K562 (cell line): ENCODE measurements around the gene C9orf40. TPM values are rescaled to one million over a fixed set of nuclear protein-coding genes. Genes with fewer than 3 reads are reported as not detected.

Experiments used
- ATAC-seq: fragments of 200-7000 bp; cut with Tn5 transposase; 3 replicates; pipeline ENCODE4 v1.9.1; 2020; ENCODE audit warnings: moderate library complexity
- BruUV-seq: library from RNA; stranded (reverse); fragments of 400-500 nt; replicated peaks from 2 replicates; lab custom pipeline; 2021; lab: Mats Ljungman, UMichigan
- CTCF ChIA-PET: fragments of 300-600 bp; formaldehyde crosslinking; extraction: SDS; loops from one replicate; lab custom pipeline; 2021; ENCODE audit warnings: low intra/inter-chr PET ratio; lab: Yijun Ruan, JAX
- POLR2A ChIA-PET: fragments of 300-600, 350-650 bp; sonication (Branson Sonifier 250); formaldehyde crosslinking; extraction: SDS; loops from one replicate; lab custom pipeline; 2021; ENCODE audit warnings: antibody characterized with exemption, inconsistent platforms; lab: Yijun Ruan, JAX
- DNase-seq, 4 experiments: peaks; one replicate each; pipeline versions ENCODE4 v3.0.0 to v3.0.0-alpha.2; 2011 to 2018; ENCODE audit warnings: low spot score in 3 of 4, mixed read lengths in 3 of 4; ENCODE audit errors: extremely low read depth in 1 of 4
- FAIRE-seq: peaks from 2 replicates; lab custom pipeline; 2011; peaks lifted over from hg19 to GRCh38; lab: Jason Lieb, UNC
- H2AFZ ChIP-seq: 2 replicates; pipeline ENCODE4 v1.6.0; 2011; ENCODE audit warnings: low read depth, low read length, control low read depth, inconsistent platforms
- H3K27ac ChIP-seq: fragments of 200-600 bp; 3 replicates; pipeline ENCODE4 v1.8.0; 2011; ENCODE audit warnings: low read depth, mild to moderate bottlenecking, control low read depth, inconsistent platforms, low read length, moderate library complexity, mixed read lengths; ENCODE audit errors: extremely low read depth
- H3K27me3 ChIP-seq, 2 experiments: fragments of 300-600 bp in 1 of 2; 2 replicates in 1 of 2; 3 replicates in 1 of 2; pipeline versions ENCODE4 v1.6.0 to v1.8.0; 2011; ENCODE audit warnings: inconsistent platforms in 2 of 2, low read length in 2 of 2, mild to moderate bottlenecking in 1 of 2, mixed read lengths in 1 of 2, moderate library complexity in 1 of 2; ENCODE audit not compliant: control insufficient read depth in 2 of 2, insufficient read depth in 2 of 2
- H3K36me3 ChIP-seq: fragments of 300-600 bp; 3 replicates; pipeline ENCODE4 v1.8.0; 2011; ENCODE audit warnings: mild to moderate bottlenecking, low read length, inconsistent platforms; ENCODE audit not compliant: control insufficient read depth, insufficient read depth
- H3K4me1 ChIP-seq, 2 experiments: fragments of 200-600 bp in 1 of 2; replicated peaks in 1 of 2; 2 replicates in 1 of 2; 3 replicates in 1 of 2; pipeline versions ENCODE4 v1.5.1 to v1.8.0; 2011; ENCODE audit warnings: inconsistent platforms in 2 of 2, low read length in 2 of 2, mild to moderate bottlenecking in 1 of 2, mixed read lengths in 1 of 2, moderate library complexity in 1 of 2; ENCODE audit not compliant: control insufficient read depth in 2 of 2, insufficient read depth in 2 of 2
- H3K4me2 ChIP-seq: 2 replicates; pipeline ENCODE4 v1.6.1; 2011; ENCODE audit warnings: low read length, control low read depth, inconsistent platforms, mixed read lengths; ENCODE audit not compliant: insufficient read depth
- H3K4me3 ChIP-seq: fragments of 200-600 bp; sonication (generic), shearing (Covaris generic); 2 replicates; pipeline ENCODE4 v1.5.1; 2016; ENCODE audit warnings: control low read depth, inconsistent platforms
- H3K79me2 ChIP-seq: fragments of 200-600 bp; 3 replicates; pipeline ENCODE4 v1.8.0; 2011; ENCODE audit warnings: low read length, inconsistent platforms; ENCODE audit not compliant: control insufficient read depth, insufficient read depth
- H3K9ac ChIP-seq, 2 experiments: 2 replicates each; pipeline versions ENCODE4 v1.6.0 to v1.6.1; 2011; ENCODE audit warnings: low read depth in 2 of 2, low read length in 2 of 2, control low read depth in 1 of 2, inconsistent platforms in 1 of 2, mild to moderate bottlenecking in 1 of 2, mixed read lengths in 1 of 2; ENCODE audit not compliant: insufficient read depth in 1 of 2
- H3K9me1 ChIP-seq: one replicate; pipeline ENCODE4 v1.6.0; 2011; ENCODE audit warnings: inconsistent platforms, mild to moderate bottlenecking, low read length, moderate library complexity; ENCODE audit not compliant: control insufficient read depth, insufficient read depth
- H3K9me3 ChIP-seq: replicated peaks from 2 replicates; pipeline ENCODE4 v1.5.1; 2011; ENCODE audit warnings: low read depth, low read length, inconsistent platforms; ENCODE audit not compliant: control insufficient read depth, insufficient read depth
- H4K20me1 ChIP-seq: replicated peaks from 2 replicates; pipeline ENCODE4 v1.6.1; 2011; ENCODE audit warnings: low read length, inconsistent platforms, mixed read lengths; ENCODE audit not compliant: control insufficient read depth, insufficient read depth
- CHD1 ChIP-seq: fragments of 200-600 bp; sonication (generic); IDR thresholded peaks from one replicate; pipeline ENCODE4 v1.6.1; 2012; ENCODE audit warnings: mild to moderate bottlenecking, moderate library complexity, low read length, inconsistent platforms
- JUN ChIP-seq, 2 experiments: sonication (generic) in 1 of 2; formaldehyde crosslinking in 1 of 2; IDR thresholded peaks; 2 replicates each; pipeline versions ENCODE4 v1.6.1 to v1.8.0; 2012 to 2022; ENCODE audit warnings: borderline replicate concordance in 2 of 2, mild to moderate bottlenecking in 2 of 2, improper control_type of control experiment in 1 of 2, low read depth in 1 of 2, low read length in 1 of 2, missing genetic modification reagents in 1 of 2
- NBN ChIP-seq: fragments of 450-650 bp; IDR thresholded peaks from 2 replicates; pipeline ENCODE4 v1.6.1; 2016; ENCODE audit warnings: low read depth, mild to moderate bottlenecking
- NFE2 ChIP-seq: IDR thresholded peaks from 2 replicates; pipeline ENCODE4 v1.6.1; 2014; ENCODE audit warnings: antibody characterized with exemption, low read depth
- POLR2B ChIP-seq: fragments of 450-650 bp; IDR thresholded peaks from 2 replicates; pipeline ENCODE4 v1.6.1; 2018; ENCODE audit warnings: low read depth; ENCODE audit not compliant: partially characterized antibody
- RBM25 ChIP-seq: fragments of 200-400 bp; formaldehyde crosslinking; IDR thresholded peaks from 2 replicates; pipeline ENCODE4 v1.6.1; 2018; ENCODE audit warnings: low read length, low read depth, moderate library complexity; ENCODE audit not compliant: severe bottlenecking
- XRCC3 ChIP-seq: fragments of 450-650 bp; IDR thresholded peaks from 2 replicates; pipeline ENCODE4 v1.6.1; 2017; ENCODE audit warnings: mild to moderate bottlenecking, moderate library complexity
- ZNF316 ChIP-seq: fragments of 450-650 bp; IDR thresholded peaks from 2 replicates; pipeline ENCODE4 v1.6.1; 2016
- ZNF707 ChIP-seq: fragments of 250-450 bp; sonication (Bioruptor Pico); conservative IDR thresholded peaks from 2 replicates; pipeline ENCODE4 v1.8.0; 2022; ENCODE audit warnings: inconsistent platforms, mild to moderate bottlenecking, moderate library complexity
- ZNF79 ChIP-seq: fragments of 250-450 bp; sonication (Bioruptor Pico); IDR thresholded peaks from 2 replicates; pipeline ENCODE4 v1.4.0; 2020; ENCODE audit warnings: low read depth, mild to moderate bottlenecking, moderate library complexity
- WGBS: fragments of 100-300 bp; shearing (Covaris generic); methylation state at CpG from one replicate; pipeline ENCODE4 v1.1.6; 2016; ENCODE audit warnings: low coverage, mixed read lengths; ENCODE audit not compliant: insufficient coverage; ENCODE audit errors: missing lambda C conversion rate; 5-methylcytosine and 5-hydroxymethylcytosine counted together
- in situ Hi-C: fragments of 300-500 bp; cut with MboI; formaldehyde crosslinking; loops from 4 replicates; pipeline ENCODE4 v1.15.0; 2018; ENCODE audit warnings: inconsistent platforms, mixed read lengths
- intact Hi-C: fragments of 100-400 bp; cut with micrococcal nuclease; formaldehyde crosslinking; loops from 2 replicates; pipeline ENCODE4 v1.14.2; 2022
- polyA plus RNA-seq, 8 experiments: library from polyadenylated mRNA; depleted of rRNA in 4 of 8; stranded (reverse) in 5 of 8; unstranded in 3 of 8; fragments of >200 nt; fragmentation: Nextera tagmentation in 2 of 8; fragmentation: Illumina TruSeq in 1 of 8; extraction: Ambion mirVana in 2 of 8; extraction: Trizol in 1 of 8; gene quantifications; 2 replicates each; pipeline versions ENCODE4 v1.2.1 to v1.2.3, GENCODE V29; 2011 to 2014; ENCODE audit warnings: inconsistent platforms in 1 of 8, missing spikeins in 1 of 8
- total RNA-seq, 7 experiments: library from RNA; depleted of rRNA in 6 of 7; stranded (reverse); fragments of >200 nt in 6 of 7; fragmentation: Illumina TruSeq in 2 of 7; extraction: Trizol in 2 of 7; gene quantifications; 2 replicates each; pipeline versions ENCODE4 v1.2.1 to v1.2.3, GENCODE V29; 2011 to 2021; ENCODE audit warnings: low replicate concordance in 1 of 7
- TF ChIP-seq, protein P1 (sequence below): fragments of 250-450 bp; sonication (Bioruptor Pico); IDR thresholded peaks from 2 replicates; pipeline ENCODE4 v1.8.0; 2021; ENCODE audit warnings: borderline replicate concordance, mild to moderate bottlenecking, moderate library complexity; ENCODE audit not compliant: poor library complexity, severe bottlenecking
- TF ChIP-seq, protein P2 (sequence below): IDR thresholded peaks from 2 replicates; pipeline ENCODE4 v1.6.1; 2016; ENCODE audit warnings: missing genetic modification characterization, missing compliant biosample characterization
- TF ChIP-seq, protein P3 (sequence below): fragments of 450-650 bp; IDR thresholded peaks from 2 replicates; pipeline ENCODE4 v1.6.1; 2017; ENCODE audit warnings: mild to moderate bottlenecking, moderate library complexity
- TF ChIP-seq, protein P4 (sequence below): fragments of 450-650 bp; formaldehyde crosslinking; IDR thresholded peaks from 2 replicates; pipeline ENCODE4 v1.4.0; 2020; ENCODE audit warnings: mild to moderate bottlenecking

The C9orf40 gene
- total and polyA plus RNA-seq, 9 of the 15 experiments (the other 6 are each of a cell fraction or from before 2014, with no cell fraction given): 5.6 to 17.3 (median 8.7) TPM

DNA sequence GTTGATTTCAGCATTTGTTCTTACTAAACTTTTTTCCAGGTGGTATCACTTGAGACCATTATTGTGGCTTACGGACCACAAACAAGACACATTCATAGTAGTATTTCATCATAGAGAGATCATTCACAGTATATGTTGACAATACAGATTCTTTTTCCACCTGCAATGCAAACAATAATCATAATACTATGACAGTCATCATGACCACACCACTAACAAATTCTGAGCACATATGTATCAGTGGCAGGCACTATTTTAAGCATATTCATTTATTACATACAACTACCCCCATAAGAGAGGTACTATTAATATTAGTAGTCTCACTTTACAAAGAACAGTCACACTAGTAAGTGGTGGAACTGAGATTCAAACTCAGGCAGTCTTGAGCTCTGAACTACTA is 31.0 kb upstream of the C9orf40 start (continued):
- TF ChIP-seq, protein P1, sequence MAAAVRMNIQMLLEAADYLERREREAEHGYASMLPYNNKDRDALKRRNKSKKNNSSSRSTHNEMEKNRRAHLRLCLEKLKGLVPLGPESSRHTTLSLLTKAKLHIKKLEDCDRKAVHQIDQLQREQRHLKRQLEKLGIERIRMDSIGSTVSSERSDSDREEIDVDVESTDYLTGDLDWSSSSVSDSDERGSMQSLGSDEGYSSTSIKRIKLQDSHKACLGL (CRISPR knock-in tag): no peak
- TF ChIP-seq RBM25: no peak
- no peak for TF ChIP-seq NBN
- no peak for TF ChIP-seq XRCC3
- no peak for TF ChIP-seq POLR2B
- TF ChIP-seq, protein P2, sequence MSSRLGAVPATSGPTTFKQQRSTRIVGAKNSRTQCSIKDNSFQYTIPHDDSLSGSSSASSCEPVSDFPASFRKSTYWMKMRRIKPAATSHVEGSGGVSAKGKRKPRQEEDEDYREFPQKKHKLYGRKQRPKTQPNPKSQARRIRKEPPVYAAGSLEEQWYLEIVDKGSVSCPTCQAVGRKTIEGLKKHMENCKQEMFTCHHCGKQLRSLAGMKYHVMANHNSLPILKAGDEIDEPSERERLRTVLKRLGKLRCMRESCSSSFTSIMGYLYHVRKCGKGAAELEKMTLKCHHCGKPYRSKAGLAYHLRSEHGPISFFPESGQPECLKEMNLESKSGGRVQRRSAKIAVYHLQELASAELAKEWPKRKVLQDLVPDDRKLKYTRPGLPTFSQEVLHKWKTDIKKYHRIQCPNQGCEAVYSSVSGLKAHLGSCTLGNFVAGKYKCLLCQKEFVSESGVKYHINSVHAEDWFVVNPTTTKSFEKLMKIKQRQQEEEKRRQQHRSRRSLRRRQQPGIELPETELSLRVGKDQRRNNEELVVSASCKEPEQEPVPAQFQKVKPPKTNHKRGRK: no peak
- TF ChIP-seq NFE2: no peak
- TF ChIP-seq JUN (IDR thresholded peaks at IDR 0.05; ENCODE audit: borderline replicate concordance, low read depth, low read length): no peak
- TF ChIP-seq JUN (CRISPR knock-in tag; IDR thresholded peaks at IDR 0.05; ENCODE audit: borderline replicate concordance): no peak
- no peak for TF ChIP-seq ZNF707 (CRISPR knock-in tag)
- TF ChIP-seq, all 486 proteins: peak for 0

DNA sequence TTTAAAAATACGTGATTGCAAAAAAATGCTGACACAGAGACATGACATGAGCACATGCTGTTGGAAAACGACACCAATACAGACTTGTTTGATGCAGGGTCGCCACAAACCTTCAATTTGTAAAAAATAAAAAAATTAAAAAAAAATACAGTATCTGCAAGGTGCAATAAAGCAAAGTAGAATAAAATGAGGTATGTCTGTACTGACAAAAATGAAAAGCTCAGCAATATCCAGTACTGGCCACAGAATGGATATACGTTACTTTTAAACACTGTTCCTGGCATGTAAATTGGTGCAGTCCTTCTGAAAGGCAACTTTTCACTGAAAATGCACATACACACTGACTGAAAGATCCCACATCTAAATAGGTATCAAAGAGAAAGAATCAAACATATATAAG is 27.1 kb upstream of the C9orf40 start:
- no peak for DNase-seq
- no peaks in the 10 kb centered on the region for H3K9me3 ChIP-seq
- no peak overlapping the region for H3K4me3 ChIP-seq
- no TSS peak for BruUV-seq
- no peak for ATAC-seq
- no peaks in the 10 kb centered on the region for H3K27me3 ChIP-seq
- POLR2A ChIA-PET: no interaction called here
- H4K20me1 ChIP-seq: no peaks in the 10 kb centered on the region
- no peak overlapping the region for H3K9ac ChIP-seq
- no peaks in the 10 kb centered on the region for H3K79me2 ChIP-seq
- H3K9me1 ChIP-seq: no peaks in the 10 kb centered on the region
- in situ Hi-C loops: no loop called here
- H3K4me1 ChIP-seq: no peaks in the 10 kb centered on the region
- FAIRE-seq: no peak
- no peak overlapping the region for H2AFZ ChIP-seq
- 96% methylated on average over 4 of the region's 4 CpGs for WGBS
- intact Hi-C loops: no loop called here
- no peak overlapping the region for H3K4me2 ChIP-seq
- CTCF ChIA-PET: no interaction called here
- H3K36me3 ChIP-seq: peaks cover 33% of the 10 kb centered on the region; the same call in 1 of the 3 replicates
- H3K27ac ChIP-seq: no peak overlapping the region
- TF ChIP-seq ZNF79 (CRISPR knock-in tag): no peak
- TF ChIP-seq, protein P3, sequence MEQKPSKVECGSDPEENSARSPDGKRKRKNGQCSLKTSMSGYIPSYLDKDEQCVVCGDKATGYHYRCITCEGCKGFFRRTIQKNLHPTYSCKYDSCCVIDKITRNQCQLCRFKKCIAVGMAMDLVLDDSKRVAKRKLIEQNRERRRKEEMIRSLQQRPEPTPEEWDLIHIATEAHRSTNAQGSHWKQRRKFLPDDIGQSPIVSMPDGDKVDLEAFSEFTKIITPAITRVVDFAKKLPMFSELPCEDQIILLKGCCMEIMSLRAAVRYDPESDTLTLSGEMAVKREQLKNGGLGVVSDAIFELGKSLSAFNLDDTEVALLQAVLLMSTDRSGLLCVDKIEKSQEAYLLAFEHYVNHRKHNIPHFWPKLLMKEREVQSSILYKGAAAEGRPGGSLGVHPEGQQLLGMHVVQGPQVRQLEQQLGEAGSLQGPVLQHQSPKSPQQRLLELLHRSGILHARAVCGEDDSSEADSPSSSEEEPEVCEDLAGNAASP: no peak
- TF ChIP-seq ZNF316: peak; percentile 55; the same call in 1 of the 2 replicates
- TF ChIP-seq, protein P4, sequence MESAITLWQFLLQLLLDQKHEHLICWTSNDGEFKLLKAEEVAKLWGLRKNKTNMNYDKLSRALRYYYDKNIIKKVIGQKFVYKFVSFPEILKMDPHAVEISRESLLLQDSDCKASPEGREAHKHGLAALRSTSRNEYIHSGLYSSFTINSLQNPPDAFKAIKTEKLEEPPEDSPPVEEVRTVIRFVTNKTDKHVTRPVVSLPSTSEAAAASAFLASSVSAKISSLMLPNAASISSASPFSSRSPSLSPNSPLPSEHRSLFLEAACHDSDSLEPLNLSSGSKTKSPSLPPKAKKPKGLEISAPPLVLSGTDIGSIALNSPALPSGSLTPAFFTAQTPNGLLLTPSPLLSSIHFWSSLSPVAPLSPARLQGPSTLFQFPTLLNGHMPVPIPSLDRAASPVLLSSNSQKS: no peak
- TF ChIP-seq CHD1: no peak
